Measurements from ENCODE around the gene NCEH1.

The NCEH1 gene

GRCh38 chr3:172700936-172701455, 9.9 kb downstream of the NCEH1 start:
- no peak for DNase-seq (ENCODE audit: low spot score)
- TF ChIP-seq CTCF (IDR thresholded peaks at IDR 0.05; ENCODE audit: borderline replicate concordance, control extremely low read depth, extremely low read depth, insufficient read depth, missing control alignments) = no peak
- in situ Hi-C loops (cut with MboI; ENCODE audit: low sequenced_read_pairs, unreplicated experiment) = no loop called here

GRCh38 chr3:172700256-172700655, 10.6 kb downstream of the NCEH1 start:
- no peak for DNase-seq (ENCODE audit: low spot score)
- no peak for TF ChIP-seq CTCF (IDR thresholded peaks at IDR 0.05; ENCODE audit: borderline replicate concordance, control extremely low read depth, extremely low read depth, insufficient read depth, missing control alignments)
- in situ Hi-C loops (cut with MboI; ENCODE audit: low sequenced_read_pairs, unreplicated experiment) = no loop called here

GRCh38 chr3:172699031-172699430, 11.8 kb downstream of the NCEH1 start:
- no peak for TF ChIP-seq CTCF (IDR thresholded peaks at IDR 0.05; ENCODE audit: borderline replicate concordance, control extremely low read depth, extremely low read depth, insufficient read depth, missing control alignments)
- DNase-seq (ENCODE audit: low spot score) = no peak
- in situ Hi-C loops (cut with MboI; ENCODE audit: low sequenced_read_pairs, unreplicated experiment) = no loop called here

GRCh38 chr3:172698631-172699030, 12.2 kb downstream of the NCEH1 start:
- no peak for TF ChIP-seq CTCF (IDR thresholded peaks at IDR 0.05; ENCODE audit: borderline replicate concordance, control extremely low read depth, extremely low read depth, insufficient read depth, missing control alignments)
- no peak for DNase-seq (ENCODE audit: low spot score)
- in situ Hi-C loops (cut with MboI; ENCODE audit: low sequenced_read_pairs, unreplicated experiment) = no loop called here

- no peak for TF ChIP-seq CTCF (IDR thresholded peaks at IDR 0.05; ENCODE audit: borderline replicate concordance, control extremely low read depth, extremely low read depth, insufficient read depth, missing control alignments)
- no peak for DNase-seq (ENCODE audit: low spot score)
- in situ Hi-C loops (cut with MboI; ENCODE audit: low sequenced_read_pairs, unreplicated experiment) = no loop called here
Measured at GRCh38 chr3:172697558-172697957, 13.3 kb downstream of the NCEH1 start.

- no peak for DNase-seq (ENCODE audit: low spot score)
- in situ Hi-C loops (cut with MboI; ENCODE audit: low sequenced_read_pairs, unreplicated experiment) = no loop called here
Measured at GRCh38 chr3:172696357-172696756, 14.5 kb downstream of the NCEH1 start.

More at GRCh38 chr3:172696357-172696756, 14.5 kb downstream of the NCEH1 start:
- no peak for TF ChIP-seq CTCF (IDR thresholded peaks at IDR 0.05; ENCODE audit: borderline replicate concordance, control extremely low read depth, extremely low read depth, insufficient read depth, missing control alignments)

All from GM13976 (cell line).